Testis (tissue), 2 donors: ENCODE data around the gene LMOD2.
"Not testable (repeated sequence)": the region's sequence is repeated elsewhere in the genome, so short reads cannot be mapped to it uniquely, and the experiment has no call there.

Experiments used
- CTCF ChIP-seq, 3 experiments: fragments of 450-650 bp in 2 of 3; fragments of 200-600 bp in 1 of 3; sonication (generic) in 1 of 3; IDR thresholded peaks; one replicate each; pipeline ENCODE4 v1.5.1; 2016 to 2019; ENCODE audit warnings: antibody characterized with exemption in 3 of 3, mild to moderate bottlenecking in 2 of 3, moderate library complexity in 1 of 3
- POLR2A ChIP-seq: fragments of 450-650 bp; IDR thresholded peaks from one replicate; pipeline ENCODE4 v1.6.1; 2017; ENCODE audit warnings: antibody characterized with exemption, mild to moderate bottlenecking, moderate library complexity

- not testable (repeated sequence) for TF ChIP-seq CTCF (IDR thresholded peaks at IDR 0.05); POLR2A
Measured at GRCh38 chr7:123634011-123634573, 21.6 kb upstream of the LMOD2 start.
